GM19463 (cell line): ENCODE data around the gene SLC16A13.
"Not testable (repeated sequence)": the region's sequence is repeated elsewhere in the genome, so short reads cannot be mapped to it uniquely, and the experiment has no call there.

Source experiments
- ATAC-seq: cut with Tn5 transposase; IDR thresholded peaks from one replicate; pipeline ENCODE4 v1.9.1; 2021; ENCODE audit warnings: mild to moderate bottlenecking, moderate library complexity; ENCODE audit not compliant: unreplicated experiment

SLC16A13 gene

GRCh38 chr17:7035591-7036368 is at the start of gene SLC16A13:
SLC16A13 (plus strand) TSS chr17:7036015; CDS start chr17:7036383, 368 bp downstream.
- ATAC-seq: peak; percentile 91

DNA sequence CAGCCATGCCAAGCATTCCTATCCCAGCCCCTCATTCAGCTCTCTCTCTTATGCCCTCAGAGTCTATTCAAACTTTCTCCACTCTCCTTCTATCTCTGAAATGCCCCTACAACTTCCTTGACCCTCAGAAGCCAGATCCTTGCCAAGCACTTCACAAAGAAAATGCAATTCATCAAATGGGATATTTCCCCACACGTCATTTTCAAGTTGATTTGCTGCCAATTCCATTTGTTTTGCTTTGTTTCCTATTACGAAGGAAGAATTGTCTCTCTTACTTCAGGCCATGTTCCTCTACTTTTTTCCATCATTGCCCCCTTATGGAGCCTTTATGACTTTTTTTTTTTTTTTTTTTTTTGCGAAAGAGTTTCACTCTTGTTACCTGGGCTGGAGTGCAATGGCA is 49.1 kb upstream of the SLC16A13 start:
- ATAC-seq: no peak

DNA sequence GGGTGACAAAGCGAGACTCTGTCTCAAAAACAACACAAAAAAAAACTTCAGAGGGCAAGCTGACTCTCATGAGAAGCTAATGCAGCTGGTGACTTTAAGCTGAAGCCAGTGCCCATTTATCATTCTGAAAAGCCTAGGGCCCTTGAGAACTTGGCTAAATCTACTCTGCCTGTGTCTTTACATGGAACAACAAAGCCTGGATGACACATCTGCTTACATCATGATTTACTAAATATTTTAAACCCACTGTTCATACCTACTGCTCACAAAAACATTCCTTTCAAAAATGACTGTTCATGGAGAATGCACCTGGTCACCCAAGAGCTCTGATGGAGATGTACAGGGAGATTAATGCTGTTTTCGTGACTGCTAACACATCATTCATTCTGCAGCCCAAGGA is 46.0 kb upstream of the SLC16A13 start:
- ATAC-seq: no peak

DNA sequence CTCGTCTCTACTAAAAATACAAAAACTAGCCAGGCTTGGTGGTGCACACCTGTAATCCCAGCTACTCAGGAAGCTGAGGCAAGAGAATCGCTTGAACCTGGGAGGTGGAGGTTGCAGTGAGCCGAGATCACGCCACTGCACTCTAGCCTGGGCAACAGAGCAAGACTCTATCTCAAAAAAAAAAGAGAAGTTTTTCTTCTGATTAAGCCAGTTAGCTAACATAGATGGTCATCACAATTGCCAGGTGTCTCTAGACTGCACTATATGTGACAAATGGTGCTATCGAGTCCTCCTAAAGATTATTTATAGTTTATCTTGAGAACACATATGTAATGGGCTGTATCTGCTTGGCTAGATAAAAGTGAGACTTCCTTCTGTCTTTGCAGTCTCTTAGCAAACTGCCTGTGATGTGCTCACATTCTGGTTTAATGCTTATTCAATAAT is 42.2 kb upstream of the SLC16A13 start:
- ATAC-seq: not testable (repeated sequence)

- no peak for ATAC-seq
These were observed 41.7 kb upstream of the SLC16A13 start for GRCh38 chr17:6994118-6994598.

- no peak for ATAC-seq
These were observed 41.1 kb upstream of the SLC16A13 start for GRCh38 chr17:6994666-6995256.

GRCh38 chr17:6995500-6996255 is 40.1 kb upstream of the SLC16A13 start, which contains the start of gene ALOX12:
ALOX12 (plus strand) TSS chr17:6996049; CDS start chr17:6996118, 69 bp downstream.
- no peak for ATAC-seq

GRCh38 chr17:6996256-6997011 is 39.4 kb upstream of the SLC16A13 start:
- no peak for ATAC-seq

- ATAC-seq: no peak
These were observed 38.6 kb upstream of the SLC16A13 start for GRCh38 chr17:6997171-6997570.

GRCh38 chr17:6998855-6999508 is 36.8 kb upstream of the SLC16A13 start:
- no peak for ATAC-seq

- ATAC-seq: no peak
These were observed 34.4 kb upstream of the SLC16A13 start for GRCh38 chr17:7001318-7001961.

DNA sequence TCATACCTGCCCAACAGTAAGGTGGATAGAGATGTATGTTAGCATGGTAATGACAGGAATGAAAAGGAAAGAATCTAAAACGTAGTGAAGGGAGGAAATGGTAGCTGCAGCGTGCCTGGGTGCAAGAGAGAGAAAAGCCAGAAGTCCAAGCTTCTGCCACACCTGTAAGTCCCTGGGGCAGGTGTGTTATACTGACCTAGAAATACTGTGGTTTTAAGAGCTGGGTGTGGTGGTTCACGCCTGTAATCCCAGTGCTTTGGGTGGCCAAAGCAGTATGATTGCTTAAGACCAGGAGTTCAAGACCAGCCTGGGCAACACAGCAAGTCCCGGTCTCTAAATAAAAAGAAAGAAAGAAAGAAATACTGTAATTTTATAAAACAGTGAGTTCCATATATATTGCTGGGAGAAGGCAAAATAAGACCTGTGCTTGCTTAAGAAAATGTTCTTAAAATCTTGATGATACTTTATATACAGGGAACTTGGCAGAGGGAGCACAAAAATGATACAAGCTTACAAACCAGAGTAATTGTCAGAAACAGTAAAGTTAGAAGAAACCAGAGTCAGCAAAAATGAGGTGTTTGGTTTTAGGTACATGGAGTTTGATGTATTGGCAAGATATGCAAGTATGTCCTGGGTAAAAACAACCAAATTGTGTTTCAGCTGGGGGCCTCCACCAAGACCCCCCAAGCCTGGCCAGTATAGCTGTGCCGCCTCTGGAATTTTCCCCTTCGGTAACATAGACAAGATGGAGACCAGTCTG is 33.3 kb upstream of the SLC16A13 start:
- ATAC-seq: no peak

GRCh38 chr17:7003745-7004144 is 32.1 kb upstream of the SLC16A13 start:
- ATAC-seq: no peak

DNA sequence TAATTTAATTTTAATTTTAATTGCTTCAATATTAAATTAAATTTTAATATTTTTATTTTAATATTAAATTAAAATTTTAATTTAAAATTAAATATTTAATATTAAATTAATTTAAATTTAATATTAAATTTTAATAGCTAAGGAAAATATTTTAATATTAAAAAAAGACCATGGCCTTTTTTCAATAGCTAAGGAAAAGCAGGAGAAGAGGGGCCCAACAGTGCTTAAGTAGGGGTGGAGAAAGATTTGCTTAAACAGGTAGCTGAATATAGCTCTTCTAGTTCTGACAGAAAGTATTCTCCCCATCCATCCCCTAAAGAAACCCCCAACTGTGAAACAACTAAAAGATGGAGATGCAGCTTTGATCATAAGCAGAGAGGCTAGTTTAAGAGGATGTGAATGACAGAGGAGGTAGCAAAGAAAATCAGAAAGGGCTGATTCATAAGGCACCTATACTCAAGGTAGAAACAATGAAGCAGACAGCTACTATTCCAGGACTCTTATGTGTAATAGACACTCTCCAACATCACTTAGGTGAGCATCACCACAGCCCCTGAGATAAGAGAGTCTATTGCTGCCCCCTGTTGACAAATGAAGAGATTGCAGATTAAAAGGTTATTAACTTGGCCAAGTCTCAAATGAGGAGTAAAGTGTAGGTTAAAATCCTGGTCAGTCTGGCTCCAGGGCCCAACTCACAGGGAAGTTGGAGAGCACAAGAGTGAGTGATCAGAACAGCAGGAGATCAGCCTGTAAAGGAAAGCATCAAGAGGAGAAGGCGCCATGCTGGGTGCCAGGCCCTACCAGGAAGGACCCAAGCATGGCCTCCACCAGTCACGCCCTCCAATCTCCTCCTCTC is 31.2 kb upstream of the SLC16A13 start:
- ATAC-seq: no peak

- no peak for ATAC-seq
These were observed 30.1 kb upstream of the SLC16A13 start for GRCh38 chr17:7005716-7006115.

DNA sequence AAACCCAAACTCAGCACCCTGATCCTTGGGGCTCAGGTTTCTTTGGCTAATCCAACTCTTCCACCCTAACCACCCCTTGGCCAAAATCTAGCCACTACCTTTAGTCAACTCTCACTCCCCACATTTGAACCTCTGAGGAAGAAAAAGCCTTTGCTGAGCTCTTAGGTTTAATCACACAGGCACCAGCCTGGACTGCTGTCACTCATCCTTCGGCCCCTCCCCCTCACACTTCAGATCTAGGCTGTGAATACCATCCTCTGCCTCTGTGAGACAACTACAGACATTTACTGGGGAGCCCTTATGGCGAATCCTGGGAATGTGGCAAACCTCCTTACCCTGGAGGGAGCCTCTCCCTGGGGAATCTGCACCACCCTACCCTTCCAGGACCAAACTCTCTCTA is 28.7 kb upstream of the SLC16A13 start:
- no peak for ATAC-seq

- ATAC-seq: no peak
These were observed 25.3 kb upstream of the SLC16A13 start for GRCh38 chr17:7010523-7010922.

DNA sequence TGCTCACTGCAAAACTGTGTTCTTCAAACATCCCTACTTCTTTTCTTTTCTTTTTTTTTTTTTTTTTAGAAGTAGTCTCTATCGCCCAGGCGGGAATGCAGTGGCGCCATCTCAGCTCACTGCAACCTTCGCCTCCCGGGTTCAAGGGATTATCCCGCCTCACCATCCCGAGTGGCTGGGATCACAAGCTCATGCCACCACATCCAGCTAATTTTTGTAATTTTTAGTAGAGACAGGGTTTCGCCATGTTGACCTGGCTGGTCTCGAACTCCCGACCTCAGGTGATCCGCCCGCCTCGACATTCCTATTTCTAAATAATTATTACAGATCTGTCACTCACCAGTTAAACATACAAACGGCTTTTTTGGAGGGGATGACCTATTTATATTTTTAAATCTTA is 24.4 kb upstream of the SLC16A13 start:
- ATAC-seq: no peak
